Urinary bladder (tissue), 4 donors: ENCODE measurements around the gene FKBP1B. TPM values are rescaled to one million over a fixed set of nuclear protein-coding genes. Genes with fewer than 3 reads are reported as not detected.
A peak's percentile ranks its signal among the peaks of the same experiment; 100 is the strongest.

Experiments used
- DNase-seq: peaks from one replicate; pipeline ENCODE4 v3.0.0-alpha.2; 2015; ENCODE audit errors: extremely low spot score
- H3K27ac ChIP-seq: one replicate; pipeline ENCODE4 v1.5.1; 2013; ENCODE audit warnings: low read depth, mild to moderate bottlenecking, moderate library complexity
- H3K36me3 ChIP-seq: one replicate; pipeline ENCODE4 v1.6.1; 2013; ENCODE audit warnings: mild to moderate bottlenecking, moderate library complexity; ENCODE audit not compliant: insufficient read depth
- H3K4me1 ChIP-seq: one replicate; pipeline ENCODE4 v1.6.1; 2013; ENCODE audit warnings: mild to moderate bottlenecking, moderate library complexity; ENCODE audit not compliant: insufficient read depth
- H3K4me3 ChIP-seq: one replicate; pipeline ENCODE4 v1.5.1; 2013; ENCODE audit warnings: low read depth, low read length
- WGBS: extraction: QIAGEN DNeasy Blood & Tissue Kit; methylation state at CpG from one replicate; pipeline ENCODE4 v1.1.7; 2013; 5-methylcytosine and 5-hydroxymethylcytosine counted together
- polyA plus RNA-seq: library from polyadenylated mRNA; stranded (reverse); fragments of 200-250 nt; gene quantifications from one replicate; pipeline ENCODE4 v1.2.3, GENCODE V29; 2013
- total RNA-seq: library from RNA; depleted of rRNA; stranded (reverse); fragments of >200 nt; gene quantifications from one replicate; pipeline ENCODE4 v1.2.3, GENCODE V29; 2014
- donor health status: healthy with polysubstance abuse.
- donor health status: healthy.

Gene FKBP1B
- total and polyA plus RNA-seq, 2 donors = 5.1 to 10.5 TPM

DNA sequence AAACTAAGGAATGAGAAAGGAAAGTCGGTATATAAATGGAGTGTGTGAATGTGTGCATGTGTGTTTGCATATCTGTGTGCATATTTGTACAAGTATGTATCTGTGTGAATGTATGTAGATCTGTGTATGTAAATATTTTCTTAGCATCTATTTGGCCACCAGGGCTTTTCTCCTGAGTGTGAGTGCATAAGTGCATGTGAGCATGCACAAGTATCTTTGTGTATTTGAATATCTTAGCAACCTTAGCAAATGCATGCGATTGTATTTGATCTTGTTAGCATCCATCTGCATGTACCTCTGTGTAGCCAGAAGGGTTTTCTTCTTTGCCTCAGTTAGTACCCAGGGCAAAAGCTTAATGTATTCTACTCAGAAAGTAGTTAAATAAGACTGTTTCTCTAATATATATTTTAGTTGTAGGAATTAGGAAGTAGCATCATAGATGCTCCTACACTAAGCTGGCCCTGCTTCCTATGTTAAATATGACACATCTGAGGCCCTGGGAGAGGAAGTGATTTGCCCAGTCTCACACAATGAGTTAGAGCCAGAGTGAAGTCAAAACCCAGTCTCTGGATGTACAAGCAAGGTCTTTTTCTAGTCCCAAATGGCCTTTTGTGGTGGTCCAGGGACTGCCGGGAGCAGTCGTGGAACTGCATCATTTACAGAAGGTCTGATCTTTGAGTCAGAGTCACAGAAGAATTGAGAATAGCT, 9.2 kb downstream of the FKBP1B start:
- no peak for DNase-seq
- H3K36me3 ChIP-seq = no peaks in the 10 kb centered on the region
- H3K4me3 ChIP-seq = no peak overlapping the region
- H3K27ac ChIP-seq = no peak overlapping the region
- WGBS = 86% methylated on average over 4 of the region's 4 CpGs
- no peaks in the 10 kb centered on the region for H3K4me1 ChIP-seq

DNA sequence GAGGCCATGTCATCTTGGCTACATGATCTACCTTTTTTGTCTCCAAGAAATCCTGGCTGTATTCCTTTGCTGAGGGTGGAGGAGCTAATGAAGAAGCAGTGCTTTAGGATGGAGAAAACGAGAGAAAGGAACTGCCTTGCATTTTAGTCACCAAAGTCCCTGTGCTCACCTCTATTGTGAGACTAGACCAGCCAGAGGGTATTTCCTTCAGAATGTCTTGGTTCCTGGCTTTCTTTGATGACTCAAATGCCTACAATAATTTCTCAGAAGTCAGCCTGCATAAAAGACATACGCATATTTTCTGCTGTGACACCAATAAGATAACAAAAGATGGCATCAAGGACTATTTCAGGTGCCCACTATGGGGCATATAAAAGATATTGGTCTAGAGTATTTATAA, 15.8 kb downstream of the FKBP1B start:
- no peak overlapping the region for H3K27ac ChIP-seq
- no peaks in the 10 kb centered on the region for H3K4me1 ChIP-seq
- no peak overlapping the region for H3K4me3 ChIP-seq
- no peak for DNase-seq
- 81% methylated on average over 2 of the region's 2 CpGs for whole genome bisulfite sequencing
- H3K36me3 ChIP-seq = peaks cover 5% of the 10 kb centered on the region

DNA sequence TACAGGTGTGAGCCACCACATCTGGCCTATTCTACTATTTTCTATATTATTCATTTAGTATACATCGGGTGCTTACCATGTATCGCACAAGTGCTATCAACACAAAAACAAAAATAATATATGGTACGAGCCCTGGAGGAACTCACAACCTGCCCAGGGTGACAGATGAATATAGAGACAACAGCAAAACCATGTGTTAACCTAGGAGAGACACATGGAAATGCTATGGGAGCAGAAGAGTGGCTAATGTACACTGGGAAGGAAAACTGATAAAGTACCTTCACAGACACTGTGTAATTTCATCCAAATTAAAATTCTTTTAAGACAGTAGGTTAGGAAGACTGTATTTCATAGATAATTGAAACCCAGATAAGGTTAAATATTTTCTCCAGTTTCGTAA, 22.7 kb downstream of the FKBP1B start:
- WGBS = 84% methylated on average over 4 of the region's 4 CpGs
- H3K4me3 ChIP-seq = no peak overlapping the region
- no peak overlapping the region for H3K27ac ChIP-seq
- DNase-seq = no peak
- no peaks in the 10 kb centered on the region for H3K4me1 ChIP-seq
- H3K36me3 ChIP-seq = peaks cover 1% of the 10 kb centered on the region

DNA sequence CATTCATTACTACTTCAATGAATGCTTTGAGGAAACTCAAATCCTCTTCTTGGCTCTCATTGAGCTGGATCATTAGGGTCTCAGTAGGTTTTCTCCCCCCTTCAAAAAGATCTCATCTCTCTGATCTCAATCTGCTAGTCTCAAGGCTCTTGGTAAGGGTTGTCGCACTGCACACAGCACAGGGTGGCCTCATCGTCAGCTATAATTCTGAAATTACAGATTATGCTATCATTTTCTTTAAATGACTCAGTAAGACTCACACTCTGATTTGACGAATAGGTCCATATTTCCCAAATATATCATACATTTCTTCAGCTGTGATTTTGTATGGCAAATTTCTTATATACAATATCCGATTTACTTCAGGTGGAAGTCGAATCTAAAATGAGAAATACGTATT, 24.3 kb downstream of the FKBP1B start:
- no peaks in the 10 kb centered on the region for H3K36me3 ChIP-seq
- 93% methylated on average over 6 of the region's 6 CpGs for WGBS
- no peak for DNase-seq
- no peak overlapping the region for H3K4me3 ChIP-seq
- H3K27ac ChIP-seq = no peak overlapping the region
- no peaks in the 10 kb centered on the region for H3K4me1 ChIP-seq

DNA sequence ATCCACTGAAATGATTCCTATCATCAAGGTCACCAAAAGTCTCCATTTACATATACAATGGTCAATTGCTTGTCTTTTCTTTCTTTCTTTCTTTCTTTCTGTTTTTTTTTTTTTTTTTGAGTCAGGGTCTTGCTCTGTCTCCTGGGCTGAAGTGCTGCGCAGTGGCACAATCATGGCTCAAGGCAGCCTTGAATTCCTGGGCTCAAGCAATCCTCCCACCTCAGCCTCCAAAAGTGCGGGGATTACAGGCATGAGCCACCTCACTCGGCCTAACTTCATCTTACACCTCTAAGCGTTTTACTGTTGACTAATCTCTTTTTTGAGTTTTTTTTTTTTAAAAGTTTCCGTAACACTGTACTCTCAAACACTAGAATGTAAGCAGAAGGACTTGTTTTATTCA, 25.7 kb downstream of the FKBP1B start:
- 57% methylated on average over 5 of the region's 5 CpGs for WGBS
- Histone ChIP-seq H3K4me3 (peak overlapping the region; percentile 72), H3K4me1 (no peaks in the 10 kb centered on the region), H3K36me3 (no peaks in the 10 kb centered on the region), H3K27ac (no peak overlapping the region)
- no peak for DNase-seq

DNA sequence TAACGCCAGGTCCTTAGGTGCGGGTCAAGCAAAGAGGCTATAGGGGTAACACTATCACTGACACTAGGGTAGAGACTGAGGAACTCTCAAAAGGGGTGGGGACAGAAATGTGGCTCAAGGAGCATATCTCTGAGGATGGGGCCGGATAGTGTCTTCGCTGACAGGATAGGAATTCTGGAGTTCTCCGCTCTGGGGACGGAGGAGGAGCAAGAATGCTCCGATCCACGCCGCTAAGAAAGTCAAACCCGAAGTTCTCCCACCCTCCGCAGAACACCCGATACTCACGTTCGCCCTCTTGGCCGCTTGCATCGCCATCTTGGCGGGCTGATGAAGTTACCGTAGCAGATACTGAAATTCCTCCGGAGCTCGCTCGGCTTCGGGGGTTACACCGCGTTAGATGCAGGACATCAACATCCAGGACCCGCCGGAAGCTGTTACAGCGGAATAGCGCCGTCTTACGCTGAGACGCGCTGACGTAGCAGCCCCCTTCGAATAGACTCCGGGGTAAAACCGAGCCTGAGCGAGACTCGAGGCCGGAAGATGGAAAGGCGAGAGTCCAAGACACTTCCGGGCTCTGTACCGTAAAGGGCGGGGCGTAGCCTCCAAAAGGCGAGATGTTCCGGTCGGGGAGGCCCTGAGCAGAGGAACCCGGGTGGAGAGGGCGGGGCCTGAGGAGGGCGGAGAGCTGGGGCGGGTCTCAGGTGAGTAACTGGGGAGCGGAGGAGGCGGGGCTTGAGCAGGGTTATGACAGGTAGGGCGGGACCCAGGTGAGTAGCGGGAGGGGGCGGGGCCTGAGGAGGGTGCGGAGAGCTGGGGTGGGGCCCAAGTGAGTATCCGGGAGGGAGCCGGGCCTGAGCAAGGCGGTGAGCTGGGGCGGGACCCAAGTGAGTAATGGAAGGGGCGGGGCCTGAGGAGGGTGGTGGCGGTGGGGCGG, 26.6 kb downstream of the FKBP1B start, which contains the start of gene SF3B6:
Gene SF3B6 (minus strand): TSS at position 412 of the 934 bp plus-strand sequence. CDS start 97 bp downstream, at position 315.
- DNase-seq = peak; percentile 98
- peak within 1 kb of the TSS; percentile 72 for H3K4me3 ChIP-seq
- under 1% methylated on average over 64 of the region's 64 CpGs for WGBS
- H3K27ac ChIP-seq = peak within 1 kb of the TSS; percentile 97
- no peaks in the 10 kb centered on the region for H3K36me3 ChIP-seq
- H3K4me1 ChIP-seq = no peaks in the 10 kb centered on the region

DNA sequence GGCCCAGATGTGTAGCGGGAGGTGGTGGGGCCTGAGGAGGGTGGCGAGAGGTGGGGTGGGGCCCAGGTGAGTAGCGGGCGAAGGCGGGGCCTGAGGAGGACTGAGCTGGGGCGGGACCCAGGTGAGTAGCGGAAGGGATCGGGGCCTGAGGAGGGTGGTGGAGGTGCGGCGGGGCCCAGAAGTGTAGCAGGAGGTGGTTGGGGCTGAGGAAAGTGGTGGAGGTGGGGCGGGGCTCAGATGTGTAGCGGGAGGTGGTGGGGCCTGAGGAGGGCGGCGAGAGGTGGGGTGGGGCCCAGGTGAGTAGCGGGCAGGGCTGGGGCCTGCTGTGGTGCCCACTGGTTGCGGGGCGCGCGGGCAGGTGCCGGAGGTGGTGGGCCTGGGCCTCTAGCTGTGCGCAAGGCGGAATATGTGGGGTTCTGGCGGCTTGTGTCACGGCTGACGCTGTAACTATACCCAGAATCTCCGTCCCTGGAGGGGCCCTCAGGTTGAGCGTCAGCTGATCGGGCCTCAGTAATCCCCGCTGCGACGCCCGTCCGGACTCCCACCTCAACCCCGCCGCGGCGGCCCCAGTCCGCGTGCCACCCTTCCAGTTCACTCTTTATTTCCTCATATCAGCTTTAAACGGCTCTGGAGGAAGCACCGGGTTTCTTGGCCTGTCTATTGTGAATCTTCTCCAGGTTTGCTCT, 27.5 kb downstream of the FKBP1B start:
- Histone ChIP-seq H3K36me3 (no peaks in the 10 kb centered on the region), H3K4me3 (peak overlapping the region; percentile 72), H3K4me1 (no peaks in the 10 kb centered on the region), H3K27ac (peak overlapping the region; percentile 97)
- 3% methylated on average over 41 of the region's 41 CpGs for WGBS
- no peak for DNase-seq

DNA sequence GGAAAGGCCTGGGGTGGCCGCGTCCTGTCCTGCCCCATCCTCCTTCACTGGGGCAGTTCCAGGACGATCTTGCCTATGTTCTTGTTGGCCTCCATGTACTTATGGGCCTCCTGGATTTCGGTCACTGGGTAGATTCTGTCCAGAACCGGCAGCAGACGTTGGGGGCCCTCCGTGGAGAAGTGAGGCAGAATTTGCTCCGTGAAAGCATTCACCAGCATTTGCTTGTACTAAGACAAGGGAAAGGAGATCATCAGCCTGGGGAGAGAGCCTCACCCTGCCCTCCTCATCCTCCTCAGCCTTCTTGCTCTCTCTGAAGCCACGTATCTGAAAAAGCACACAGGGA, 28.0 kb downstream of the FKBP1B start:
- no peaks in the 10 kb centered on the region for H3K4me1 ChIP-seq
- 9% methylated on average over 9 of the region's 9 CpGs for WGBS
- peak overlapping the region; percentile 72 for H3K4me3 ChIP-seq
- no peak for DNase-seq
- H3K27ac ChIP-seq = peak overlapping the region; percentile 97
- no peaks in the 10 kb centered on the region for H3K36me3 ChIP-seq

DNA sequence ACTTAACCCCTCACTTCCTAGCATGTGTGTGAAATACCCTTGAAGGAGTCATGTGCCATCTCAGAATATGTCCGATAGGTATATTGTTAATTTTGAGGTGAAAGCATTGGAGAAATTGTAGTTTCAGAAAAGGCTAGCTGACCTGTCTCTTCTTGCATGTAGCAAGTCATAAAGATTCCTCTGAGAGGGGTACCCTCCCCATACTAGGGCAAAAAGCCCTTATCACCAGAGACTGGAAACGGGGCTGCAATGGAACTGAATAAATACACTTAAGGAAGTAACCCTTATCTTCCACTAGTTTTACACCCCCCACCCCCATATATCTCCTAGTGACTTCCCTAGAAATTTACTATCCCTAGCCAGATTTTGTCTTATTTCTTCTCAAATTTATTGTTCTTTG, 28.3 kb downstream of the FKBP1B start:
- no peak overlapping the region for H3K27ac ChIP-seq
- DNase-seq = no peak
- WGBS = 67% methylated on average over 2 of the region's 2 CpGs
- no peaks in the 10 kb centered on the region for H3K36me3 ChIP-seq
- H3K4me3 ChIP-seq = no peak overlapping the region
- no peaks in the 10 kb centered on the region for H3K4me1 ChIP-seq

DNA sequence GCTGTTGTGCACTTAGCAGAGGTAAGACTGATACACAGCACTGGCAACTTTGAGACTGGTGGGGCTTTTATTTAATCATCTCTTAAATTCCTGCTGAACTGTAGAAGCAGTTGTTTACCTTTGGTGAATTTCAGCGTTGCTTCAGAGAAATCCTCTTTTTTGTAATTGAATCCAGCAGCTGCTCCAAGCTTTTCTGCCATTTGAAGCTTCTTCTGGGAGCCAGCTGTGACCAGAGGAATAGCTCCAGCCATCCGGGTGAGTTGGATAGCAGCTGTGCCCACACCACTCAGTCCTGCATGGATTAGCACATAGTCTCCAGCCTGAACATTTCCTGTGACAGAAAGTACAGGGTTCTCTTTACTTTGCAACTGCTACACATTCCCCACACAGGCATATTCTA, 31.2 kb downstream of the FKBP1B start:
- no peaks in the 10 kb centered on the region for H3K4me1 ChIP-seq
- no peak for DNase-seq
- 42% methylated on average over 2 of the region's 2 CpGs for WGBS
- no peak overlapping the region for H3K27ac ChIP-seq
- H3K4me3 ChIP-seq = no peak overlapping the region
- H3K36me3 ChIP-seq = no peaks in the 10 kb centered on the region

DNA sequence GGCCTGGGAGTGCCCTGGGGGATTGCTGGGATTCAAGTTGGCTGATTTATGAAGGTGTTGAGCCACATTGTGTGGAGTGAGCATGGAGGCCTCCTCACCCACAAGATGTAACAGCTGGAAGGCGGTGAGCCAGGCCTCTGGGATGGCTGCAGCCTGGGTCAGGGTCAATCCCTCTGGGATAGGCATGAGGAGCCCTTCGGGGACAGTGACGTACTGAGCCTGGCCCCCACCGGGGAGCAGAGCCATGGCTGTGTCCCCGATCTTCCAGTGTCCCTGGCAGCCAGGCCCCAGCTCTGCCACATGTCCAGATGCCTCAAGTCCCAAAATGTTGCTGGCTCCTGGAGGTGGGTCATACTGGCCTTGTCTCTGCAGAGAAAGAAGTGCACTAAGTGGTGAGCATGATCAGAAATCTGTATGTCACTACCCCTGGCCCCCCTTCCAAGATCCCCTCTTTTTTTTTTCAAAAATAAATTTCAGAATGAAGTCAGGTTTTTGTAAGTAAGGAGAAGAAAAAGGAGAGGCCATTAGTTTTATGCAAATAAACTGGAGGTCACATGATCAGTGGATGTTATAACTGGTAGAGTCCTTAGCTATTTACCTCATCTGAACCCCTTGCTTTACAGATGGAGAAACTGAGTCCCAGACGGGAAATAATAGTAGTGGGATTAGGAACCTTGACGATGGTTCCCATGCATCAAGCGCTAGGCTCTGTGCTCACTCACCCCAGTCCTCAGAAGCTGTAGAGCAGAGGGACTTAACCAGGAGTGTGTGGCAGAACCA, 33.4 kb downstream of the FKBP1B start:
- no peak for DNase-seq
- H3K36me3 ChIP-seq = no peaks in the 10 kb centered on the region
- no peaks in the 10 kb centered on the region for H3K4me1 ChIP-seq
- H3K4me3 ChIP-seq = no peak overlapping the region
- WGBS = 87% methylated on average over 8 of the region's 8 CpGs
- no peak overlapping the region for H3K27ac ChIP-seq

DNA sequence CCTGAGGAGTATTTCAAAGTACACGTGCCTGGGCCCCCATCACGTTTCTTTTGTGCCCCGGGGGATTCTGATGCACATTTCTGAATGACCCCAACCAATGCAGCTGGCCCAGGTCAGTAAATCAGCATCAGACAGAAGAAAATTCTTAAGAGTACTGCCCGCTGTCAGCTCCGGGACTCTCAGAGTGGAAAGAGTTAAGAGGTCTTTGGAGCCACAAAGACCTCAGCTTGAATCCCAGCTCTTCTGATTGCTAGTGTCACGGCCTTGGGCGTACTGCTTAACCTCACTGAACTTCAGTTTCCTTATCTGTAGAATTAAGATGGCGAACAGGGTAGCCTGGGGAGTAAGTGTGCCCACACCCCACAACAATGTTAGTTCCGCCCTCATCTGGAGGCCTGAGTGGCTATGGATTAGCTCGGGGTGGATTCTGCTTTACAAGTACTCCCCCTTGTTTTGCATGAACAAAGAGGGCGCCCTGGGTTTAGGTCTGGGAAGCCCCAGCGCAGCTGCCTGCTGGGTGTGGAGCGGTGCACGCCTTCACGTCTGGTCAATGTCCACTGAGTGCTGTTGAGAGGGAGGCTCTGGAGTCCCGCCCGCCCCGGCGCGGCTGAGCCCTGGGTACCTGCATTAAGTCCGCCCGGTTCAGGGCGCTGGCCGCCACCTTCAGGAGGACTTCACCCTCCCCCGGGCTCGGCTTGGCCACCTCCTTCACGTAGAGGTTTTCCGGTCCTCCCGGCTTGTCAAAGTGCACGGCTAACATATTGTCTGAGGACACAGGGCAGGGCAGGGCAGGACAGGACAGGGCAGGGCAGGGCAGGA, 34.2 kb downstream of the FKBP1B start:
- Histone ChIP-seq H3K27ac (peak overlapping the region; percentile 63), H3K36me3 (no peaks in the 10 kb centered on the region), H3K4me1 (no peaks in the 10 kb centered on the region), H3K4me3 (peak overlapping the region; percentile 33)
- DNase-seq = peak; percentile 82
- 9% methylated on average over 30 of the region's 30 CpGs for WGBS
